HG02798 (cell line): ENCODE measurements around the gene KRTAP10-12.
"Not testable (repeated sequence)": the region's sequence is repeated elsewhere in the genome, so short reads cannot be mapped to it uniquely, and the experiment has no call there.

Experiments used
- ATAC-seq: cut with Tn5 transposase; IDR thresholded peaks from one replicate; pipeline ENCODE4 v1.9.1; 2021; ENCODE audit warnings: mild to moderate bottlenecking; ENCODE audit not compliant: unreplicated experiment, poor library complexity

The KRTAP10-12 gene

GRCh38 chr21:44667612-44668011 lies 29.4 kb upstream of the KRTAP10-12 start:
- no peak for ATAC-seq

GRCh38 chr21:44670642-44671432 lies 26.1 kb upstream of the KRTAP10-12 start:
- ATAC-seq = no peak

- ATAC-seq = no peak
Observed at GRCh38 chr21:44671911-44672310, 25.1 kb upstream of the KRTAP10-12 start.

- ATAC-seq = no peak
Observed at GRCh38 chr21:44677881-44678280, 19.1 kb upstream of the KRTAP10-12 start.

GRCh38 chr21:44681152-44681551 lies 15.8 kb upstream of the KRTAP10-12 start:
- no peak for ATAC-seq

GRCh38 chr21:44681861-44682579 lies 15.0 kb upstream of the KRTAP10-12 start, which contains the start of gene KRTAP12-1:
Gene KRTAP12-1 (minus strand): TSS chr21:44682163. CDS start chr21:44682123, 40 bp downstream.
- no peak for ATAC-seq

- no peak for ATAC-seq
Observed at GRCh38 chr21:44682580-44683151, 14.3 kb upstream of the KRTAP10-12 start.

GRCh38 chr21:44684077-44684476 lies 12.9 kb upstream of the KRTAP10-12 start:
- ATAC-seq = no peak

GRCh38 chr21:44684483-44684882 lies 12.5 kb upstream of the KRTAP10-12 start:
- ATAC-seq = no peak

- not testable (repeated sequence) for ATAC-seq
Observed at GRCh38 chr21:44685050-44685449, 11.9 kb upstream of the KRTAP10-12 start.

- ATAC-seq = no peak
Observed at GRCh38 chr21:44686000-44686781, 10.8 kb upstream of the KRTAP10-12 start.

GRCh38 chr21:44686843-44687561 lies 10.0 kb upstream of the KRTAP10-12 start:
- ATAC-seq = no peak

- no peak for ATAC-seq
Observed at GRCh38 chr21:44687671-44688070, 9.3 kb upstream of the KRTAP10-12 start.

- not testable (repeated sequence) for ATAC-seq
Observed at GRCh38 chr21:44689740-44690139, 7.2 kb upstream of the KRTAP10-12 start.

GRCh38 chr21:44691686-44692085 lies 5.3 kb upstream of the KRTAP10-12 start:
- no peak for ATAC-seq

- no peak for ATAC-seq
Observed at GRCh38 chr21:44692798-44693512, 4.0 kb upstream of the KRTAP10-12 start.

- ATAC-seq = no peak
Observed at GRCh38 chr21:44694776-44695175, 2.2 kb upstream of the KRTAP10-12 start.

GRCh38 chr21:44695184-44695583 lies 1.8 kb upstream of the KRTAP10-12 start:
- ATAC-seq = no peak

- no peak for ATAC-seq
Observed at GRCh38 chr21:44695641-44696040, 1.3 kb upstream of the KRTAP10-12 start.
